Hepatocyte (in vitro differentiated cells): ENCODE measurements around the gene CCDC191. TPM values are rescaled to one million over a fixed set of nuclear protein-coding genes. Genes with fewer than 3 reads are reported as not detected.

ENCODE experiments used
- DNase-seq: peaks from one replicate; pipeline ENCODE4 v3.0.0-alpha.2; 2016; ENCODE audit warnings: low spot score
- H2AFZ ChIP-seq: fragments of 200-600 bp; sonication (generic); 2 replicates; pipeline ENCODE4 v1.6.0; 2016; ENCODE audit warnings: antibody characterized with exemption, mild to moderate bottlenecking
- H3K27ac ChIP-seq: fragments of 200-600 bp; sonication (generic); 2 replicates; pipeline ENCODE4 v1.5.1; 2016; ENCODE audit warnings: mild to moderate bottlenecking
- H3K27me3 ChIP-seq: fragments of 200-600 bp; sonication (generic); 2 replicates; pipeline ENCODE4 v1.6.1; 2016
- H3K36me3 ChIP-seq: fragments of 200-600 bp; sonication (generic); replicated peaks from 2 replicates; pipeline ENCODE4 v1.5.1; 2016; ENCODE audit warnings: low read depth; ENCODE audit not compliant: insufficient read depth
- H3K4me1 ChIP-seq: fragments of 200-600 bp; sonication (generic); 2 replicates; pipeline ENCODE4 v1.5.1; 2016; ENCODE audit warnings: mild to moderate bottlenecking, moderate library complexity; ENCODE audit not compliant: insufficient read depth
- H3K4me2 ChIP-seq: fragments of 200-600 bp; sonication (generic); 2 replicates; pipeline ENCODE4 v1.6.0; 2016
- H3K4me3 ChIP-seq: fragments of 200-600 bp; sonication (generic); 2 replicates; pipeline ENCODE4 v1.5.1; 2016; ENCODE audit warnings: mild to moderate bottlenecking
- H3K79me2 ChIP-seq: fragments of 200-600 bp; sonication (generic); 2 replicates; pipeline ENCODE4 v1.6.0; 2017; ENCODE audit warnings: mild to moderate bottlenecking
- H3K9me2 ChIP-seq: fragments of 200-600 bp; sonication (generic); replicated peaks from 2 replicates; pipeline ENCODE4 v1.6.0; 2017; ENCODE audit warnings: mild to moderate bottlenecking; ENCODE audit not compliant: insufficient read depth
- H3K9me3 ChIP-seq: fragments of 200-600 bp; sonication (generic); 2 replicates; pipeline ENCODE4 v1.5.1; 2016; ENCODE audit warnings: low read depth, mild to moderate bottlenecking
- H4K20me1 ChIP-seq: fragments of 200-600 bp; sonication (generic); 2 replicates; pipeline ENCODE4 v1.6.0; 2016; ENCODE audit warnings: mild to moderate bottlenecking; ENCODE audit not compliant: insufficient read depth, poor library complexity, severe bottlenecking
- CTCF ChIP-seq: fragments of 200-600 bp; sonication (generic); IDR thresholded peaks from 2 replicates; pipeline ENCODE4 v1.5.1; 2016; ENCODE audit warnings: antibody characterized with exemption, mild to moderate bottlenecking; ENCODE audit not compliant: poor library complexity
- EZH2 ChIP-seq: fragments of 200-600 bp; sonication (generic); IDR thresholded peaks from 2 replicates; pipeline ENCODE4 v1.6.1; 2016; ENCODE audit warnings: antibody characterized with exemption, mild to moderate bottlenecking, borderline replicate concordance
- EZH2phosphoT487 ChIP-seq: fragments of 200-600 bp; sonication (generic); IDR thresholded peaks from one replicate; pipeline ENCODE4 v1.6.1; 2018; ENCODE audit warnings: antibody characterized with exemption, mild to moderate bottlenecking, low read depth, moderate library complexity; ENCODE audit not compliant: unreplicated experiment, severe bottlenecking
- WGBS: methylation state at CpG from one replicate; pipeline ENCODE4 v1.1.6; 2016; ENCODE audit warnings: low lambda C conversion rate; ENCODE audit errors: missing lambda C conversion rate; 5-methylcytosine and 5-hydroxymethylcytosine counted together
- polyA plus RNA-seq: library from polyadenylated mRNA; unstranded; fragments of >200 nt; fragmentation: Nextera tagmentation; extraction: Ambion mirVana; gene quantifications from 2 replicates; pipeline ENCODE4 v1.2.1, GENCODE V29; 2016
- total RNA-seq: library from RNA; depleted of rRNA; stranded (reverse); fragments of >200 nt; gene quantifications from 2 replicates; pipeline ENCODE4 v1.2.3, GENCODE V29; 2014

CCDC191 gene
- total and polyA plus RNA-seq, 2 experiments from 2014 or later = 1.1 to 3.5 TPM

- Histone ChIP-seq H3K36me3 (no peaks in the 10 kb centered on the region), H2AFZ (no peak overlapping the region)
- WGBS = 94% methylated on average over 27 of the region's 27 CpGs
Measured at GRCh38 chr3:114103181-114103580, 46.9 kb upstream of the CCDC191 start.

GRCh38 chr3:114101101-114101500 is 44.8 kb upstream of the CCDC191 start:
- Histone ChIP-seq H3K4me2 (no peak overlapping the region), H3K4me1 (no peaks in the 10 kb centered on the region), H2AFZ (no peak overlapping the region), H3K27ac (no peak overlapping the region), H4K20me1 (no peaks in the 10 kb centered on the region), H3K27me3 (no peaks in the 10 kb centered on the region), H3K79me2 (no peaks in the 10 kb centered on the region), H3K36me3 (no peaks in the 10 kb centered on the region), H3K9me2 (no peaks in the 10 kb centered on the region), H3K4me3 (no peak overlapping the region), H3K9me3 (no peaks in the 10 kb centered on the region)
- TF ChIP-seq EZH2phosphoT487 = no peak
- no peak for TF ChIP-seq EZH2
- no peak for TF ChIP-seq CTCF
- WGBS = 64% methylated on average over 1 of the region's 1 CpG
- no peak for DNase-seq

More at GRCh38 chr3:114103181-114103580, 46.9 kb upstream of the CCDC191 start:
- Histone ChIP-seq H3K9me2 (no peaks in the 10 kb centered on the region), H3K4me2 (no peak overlapping the region), H3K27me3 (no peaks in the 10 kb centered on the region), H3K79me2 (no peaks in the 10 kb centered on the region), H3K4me1 (no peaks in the 10 kb centered on the region), H3K4me3 (no peak overlapping the region), H3K27ac (no peak overlapping the region), H3K9me3 (no peaks in the 10 kb centered on the region), H4K20me1 (no peaks in the 10 kb centered on the region)
- no peak for TF ChIP-seq EZH2phosphoT487
- no peak for TF ChIP-seq CTCF
- TF ChIP-seq EZH2 = no peak
- DNase-seq = no peak

GRCh38 chr3:114095796-114096195 is 39.5 kb upstream of the CCDC191 start:
- Histone ChIP-seq H3K9me3 (no peaks in the 10 kb centered on the region), H3K9me2 (no peaks in the 10 kb centered on the region), H3K27ac (no peak overlapping the region), H4K20me1 (no peaks in the 10 kb centered on the region), H3K4me3 (no peak overlapping the region), H3K4me1 (no peaks in the 10 kb centered on the region), H3K36me3 (no peaks in the 10 kb centered on the region), H3K79me2 (no peaks in the 10 kb centered on the region), H2AFZ (no peak overlapping the region), H3K27me3 (peaks cover 4% of the 10 kb centered on the region), H3K4me2 (no peak overlapping the region)
- 76% methylated on average over 3 of the region's 3 CpGs for WGBS
- no peak for DNase-seq
- TF ChIP-seq EZH2phosphoT487 (no peak), CTCF (no peak), EZH2 (no peak)

- no peaks in the 10 kb centered on the region for H3K4me1 ChIP-seq
- H2AFZ ChIP-seq = no peak overlapping the region
- 76% methylated on average over 2 of the region's 2 CpGs for WGBS
- H3K4me3 ChIP-seq = no peak overlapping the region
- H4K20me1 ChIP-seq = no peaks in the 10 kb centered on the region
- H3K79me2 ChIP-seq = no peaks in the 10 kb centered on the region
- no peaks in the 10 kb centered on the region for H3K9me2 ChIP-seq
- H3K9me3 ChIP-seq = no peaks in the 10 kb centered on the region
- DNase-seq = peak; percentile 33
- peaks cover 4% of the 10 kb centered on the region for H3K27me3 ChIP-seq
- no peak overlapping the region for H3K4me2 ChIP-seq
- no peak overlapping the region for H3K27ac ChIP-seq
- H3K36me3 ChIP-seq = no peaks in the 10 kb centered on the region
- TF ChIP-seq EZH2 (no peak), EZH2phosphoT487 (no peak), CTCF (no peak)
Measured at GRCh38 chr3:114093596-114093995, 37.3 kb upstream of the CCDC191 start.
